ENCODE measurements around the gene RLF. TPM values are rescaled to one million over a fixed set of nuclear protein-coding genes. Genes with fewer than 3 reads are reported as not detected.

RLF gene
- total and polyA plus RNA-seq, 4 donors: 1.7 to 13.4 (median 6.3) TPM

DNA sequence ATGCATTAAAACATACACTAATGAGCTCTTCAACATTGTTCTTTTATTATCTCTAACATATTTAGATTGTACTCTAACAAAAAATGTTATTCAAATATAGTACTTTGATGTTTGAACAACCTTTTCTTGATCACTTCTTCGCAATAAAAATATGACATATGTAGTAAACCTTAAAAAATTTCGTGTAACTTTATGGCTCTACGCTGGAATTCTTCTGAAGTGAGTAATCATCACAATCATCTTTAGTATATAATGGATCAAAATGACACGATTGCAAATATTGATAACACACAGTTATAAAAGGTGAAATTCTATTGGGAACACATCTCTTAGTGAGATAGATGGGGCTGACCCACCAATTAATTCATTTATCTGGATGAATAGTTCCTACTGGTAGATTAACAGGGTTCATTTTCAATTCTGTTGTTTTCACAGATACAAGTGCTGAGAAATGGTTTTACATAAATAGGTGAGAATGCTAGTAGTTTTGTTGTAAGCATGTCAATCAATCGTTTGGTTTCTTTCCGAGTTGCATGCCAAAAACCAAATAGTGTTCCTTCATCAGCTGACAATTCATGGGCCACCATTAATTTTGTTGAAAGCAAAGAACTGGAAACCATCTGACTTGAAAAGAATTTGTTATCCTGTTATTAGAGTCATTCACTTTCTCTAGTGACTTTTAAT is 95.4 kb downstream of the RLF start (continued):
- TF ChIP-seq, protein P1, sequence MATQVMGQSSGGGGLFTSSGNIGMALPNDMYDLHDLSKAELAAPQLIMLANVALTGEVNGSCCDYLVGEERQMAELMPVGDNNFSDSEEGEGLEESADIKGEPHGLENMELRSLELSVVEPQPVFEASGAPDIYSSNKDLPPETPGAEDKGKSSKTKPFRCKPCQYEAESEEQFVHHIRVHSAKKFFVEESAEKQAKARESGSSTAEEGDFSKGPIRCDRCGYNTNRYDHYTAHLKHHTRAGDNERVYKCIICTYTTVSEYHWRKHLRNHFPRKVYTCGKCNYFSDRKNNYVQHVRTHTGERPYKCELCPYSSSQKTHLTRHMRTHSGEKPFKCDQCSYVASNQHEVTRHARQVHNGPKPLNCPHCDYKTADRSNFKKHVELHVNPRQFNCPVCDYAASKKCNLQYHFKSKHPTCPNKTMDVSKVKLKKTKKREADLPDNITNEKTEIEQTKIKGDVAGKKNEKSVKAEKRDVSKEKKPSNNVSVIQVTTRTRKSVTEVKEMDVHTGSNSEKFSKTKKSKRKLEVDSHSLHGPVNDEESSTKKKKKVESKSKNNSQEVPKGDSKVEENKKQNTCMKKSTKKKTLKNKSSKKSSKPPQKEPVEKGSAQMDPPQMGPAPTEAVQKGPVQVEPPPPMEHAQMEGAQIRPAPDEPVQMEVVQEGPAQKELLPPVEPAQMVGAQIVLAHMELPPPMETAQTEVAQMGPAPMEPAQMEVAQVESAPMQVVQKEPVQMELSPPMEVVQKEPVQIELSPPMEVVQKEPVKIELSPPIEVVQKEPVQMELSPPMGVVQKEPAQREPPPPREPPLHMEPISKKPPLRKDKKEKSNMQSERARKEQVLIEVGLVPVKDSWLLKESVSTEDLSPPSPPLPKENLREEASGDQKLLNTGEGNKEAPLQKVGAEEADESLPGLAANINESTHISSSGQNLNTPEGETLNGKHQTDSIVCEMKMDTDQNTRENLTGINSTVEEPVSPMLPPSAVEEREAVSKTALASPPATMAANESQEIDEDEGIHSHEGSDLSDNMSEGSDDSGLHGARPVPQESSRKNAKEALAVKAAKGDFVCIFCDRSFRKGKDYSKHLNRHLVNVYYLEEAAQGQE (IDR thresholded peaks at IDR 0.05): no peak
- no peak for TF ChIP-seq GABPA (IDR thresholded peaks at IDR 0.05 in 1 of 2, conservative IDR thresholded peaks at IDR 0.05 in 1 of 2)
- TF ChIP-seq RXRA (IDR thresholded peaks at IDR 0.05): no peak
- TF ChIP-seq HNF4G (IDR thresholded peaks at IDR 0.05): no peak
- TF ChIP-seq HNF4A (conservative IDR thresholded peaks at IDR 0.05): no peak
- TF ChIP-seq, protein P2, sequence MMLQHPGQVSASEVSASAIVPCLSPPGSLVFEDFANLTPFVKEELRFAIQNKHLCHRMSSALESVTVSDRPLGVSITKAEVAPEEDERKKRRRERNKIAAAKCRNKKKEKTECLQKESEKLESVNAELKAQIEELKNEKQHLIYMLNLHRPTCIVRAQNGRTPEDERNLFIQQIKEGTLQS (IDR thresholded peaks at IDR 0.05): no peak

GRCh38 chr1:40257313-40257687 is 96.1 kb downstream of the RLF start:
- no peak for TF ChIP-seq YY1 (IDR thresholded peaks at IDR 0.05)
- TF ChIP-seq JUND (IDR thresholded peaks at IDR 0.05): no peak
- TF ChIP-seq NR2F2 (IDR thresholded peaks at IDR 0.05): no peak
- no peak for TF ChIP-seq EGR1 (IDR thresholded peaks at IDR 0.05; ENCODE audit: low read depth in 2 of 2)
- no peak for TF ChIP-seq FOXA2 (IDR thresholded peaks at IDR 0.05)
- TF ChIP-seq, protein P2 (IDR thresholded peaks at IDR 0.05): no peak
- no peak for TF ChIP-seq FOXA1 (IDR thresholded peaks at IDR 0.05)
- TF ChIP-seq ZBTB33 (IDR thresholded peaks at IDR 0.05): no peak
- no peak for TF ChIP-seq RAD21 (IDR thresholded peaks at IDR 0.05)
- TF ChIP-seq RXRA (IDR thresholded peaks at IDR 0.05): no peak
- TF ChIP-seq SP1 (IDR thresholded peaks at IDR 0.05): no peak
- under 1% methylated on average over 16 of the region's 16 CpGs for WGBS
- Histone ChIP-seq H3K4me3 (ENCODE audit: low read depth in 1 of 3, low read length in 3 of 3) (peak overlapping the region; percentile 46 to 100 (median 96)), H3K4me1 (ENCODE audit: control insufficient read depth in 4 of 4, insufficient read depth in 4 of 4, low read length in 3 of 4) (peaks cover 2 to 13% (median 7%) of the 10 kb centered on the region in 4 donors), H3K27me3 (ENCODE audit: control insufficient read depth in 4 of 4, insufficient read depth in 4 of 4, low read length in 3 of 4) (no peaks in the 10 kb centered on the region), H3K9ac (ENCODE audit: low read depth in 1 of 2, low read length in 2 of 2) (peak overlapping the region; percentile 96 to 97), H3K9me3 (ENCODE audit: control insufficient read depth in 4 of 4, low read length in 3 of 4) (no peaks in the 10 kb centered on the region), H3K36me3 (ENCODE audit: control insufficient read depth in 4 of 4, insufficient read depth in 3 of 4, low read depth in 1 of 4, low read length in 3 of 4) (peaks cover 3 to 16% (median 9%) of the 10 kb centered on the region in 4 donors), H3K27ac (ENCODE audit: low read depth in 1 of 2, low read length in 2 of 2) (peak overlapping the region; percentile 84 to 94)
- no peak for DNase-seq (ENCODE audit: low spot score)

Measured in liver (tissue), 9 donors.